ENCODE results near the gene SLC22A15. TPM values are rescaled to one million over a fixed set of nuclear protein-coding genes. Genes with fewer than 3 reads are reported as not detected.
"Not testable (repeated sequence)": the region's sequence is repeated elsewhere in the genome, so short reads cannot be mapped to it uniquely, and the experiment has no call there.

Gene SLC22A15
- total and polyA plus RNA-seq, 7 donors = 0.09 to 1.0 (median 0.39) TPM

DNA sequence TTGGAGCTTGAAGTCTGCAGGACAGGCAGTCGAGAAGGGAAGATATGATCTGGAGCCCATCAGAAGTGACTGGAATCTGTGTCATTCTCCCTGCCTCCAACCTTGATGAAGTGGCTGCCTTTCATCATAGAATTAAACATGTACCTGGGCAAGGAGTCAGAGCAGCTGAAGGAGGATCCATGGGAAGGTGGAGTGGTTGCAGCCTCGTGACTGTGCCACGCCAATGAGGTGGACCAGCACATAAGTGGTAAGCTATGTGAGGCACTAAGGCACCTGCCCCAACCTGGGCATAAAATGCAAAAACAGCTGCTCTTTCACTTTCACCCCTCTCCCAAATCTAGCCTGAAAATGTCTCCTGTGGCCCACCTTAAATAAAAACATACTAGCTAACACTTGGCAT is 7.3 kb downstream of the SLC22A15 start:
- Histone ChIP-seq H3K27me3 (ENCODE audit: insufficient read depth in 3 of 3, low read length in 2 of 3) (peaks cover 0 to 3% (median 2%) of the 10 kb centered on the region in 3 donors), H3K27ac (no peak overlapping the region), H3K4me1 (no peaks in the 10 kb centered on the region), H3K9me3 (no peaks in the 10 kb centered on the region), H3K4me3 (no peak overlapping the region), H3K36me3 (ENCODE audit: insufficient read depth in 1 of 2, low read depth in 1 of 2) (no peaks in the 10 kb centered on the region)
- ATAC-seq (no peak), DNase-seq (no peak)
- no peak for TF ChIP-seq CTCF (IDR thresholded peaks at IDR 0.05)
- intact Hi-C loops (cut with DNase I) = loop anchor here in 1 of 2 donors (5.0 kb wide), 1 partner anchor 176 kb away; no protein-coding TSS in a partner anchor
- WGBS, 3 donors = 77 to 90% (median 81%) methylated on average over 3 of the region's 3 CpGs

DNA sequence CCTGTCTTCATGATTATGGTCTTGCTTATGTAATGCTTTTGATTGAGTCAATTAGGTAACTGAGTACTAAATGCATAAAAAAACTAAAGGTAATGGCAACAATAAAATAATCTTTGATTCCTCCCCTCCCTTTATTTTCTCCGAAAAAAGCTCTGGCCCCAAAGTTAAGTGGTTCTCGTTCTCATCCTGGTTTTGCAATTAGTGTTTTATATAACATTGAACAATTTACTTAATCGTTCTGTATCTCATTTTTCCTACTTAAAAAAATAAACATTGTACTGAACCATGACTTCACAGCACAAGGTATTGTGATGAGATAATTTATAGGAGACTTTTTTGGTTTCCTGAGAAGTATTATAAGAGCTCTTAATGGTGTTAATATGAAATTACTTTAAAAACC is 11.3 kb downstream of the SLC22A15 start:
- no peak for ATAC-seq
- H3K4me3 ChIP-seq = no peak overlapping the region
- no peak for TF ChIP-seq CTCF (IDR thresholded peaks at IDR 0.05)
- WGBS, 3 donors = 83 to 86% (median 85%) methylated on average over 3 of the region's 3 CpGs
- intact Hi-C loops (cut with DNase I) = no loop called here
- H3K9me3 ChIP-seq = no peaks in the 10 kb centered on the region
- DNase-seq = no peak
- no peaks in the 10 kb centered on the region for H3K36me3 ChIP-seq (ENCODE audit: insufficient read depth in 1 of 2, low read depth in 1 of 2)
- no peaks in the 10 kb centered on the region for H3K4me1 ChIP-seq
- H3K27me3 ChIP-seq (ENCODE audit: insufficient read depth in 3 of 3, low read length in 2 of 3) = peaks cover 0 to 3% (median 0%) of the 10 kb centered on the region in 3 donors
- H3K27ac ChIP-seq = no peak overlapping the region

GRCh38 chr1:115988953-115989352 is 12.6 kb downstream of the SLC22A15 start:
- Histone ChIP-seq H3K27ac (no peak overlapping the region), H3K27me3 (ENCODE audit: insufficient read depth in 3 of 3, low read length in 2 of 3) (peaks cover 0 to 3% (median 0%) of the 10 kb centered on the region in 3 donors), H3K9me3 (no peaks in the 10 kb centered on the region), H3K4me3 (no peak overlapping the region), H3K4me1 (no peaks in the 10 kb centered on the region), H3K36me3 (ENCODE audit: insufficient read depth in 1 of 2, low read depth in 1 of 2) (no peaks in the 10 kb centered on the region)
- TF ChIP-seq CTCF (IDR thresholded peaks at IDR 0.05) = no peak
- no peak for DNase-seq
- intact Hi-C loops (cut with DNase I) = no loop called here
- no peak for ATAC-seq
- 74 to 83% (median 76%) methylated on average over 1 of the region's 1 CpG for WGBS, 3 donors

DNA sequence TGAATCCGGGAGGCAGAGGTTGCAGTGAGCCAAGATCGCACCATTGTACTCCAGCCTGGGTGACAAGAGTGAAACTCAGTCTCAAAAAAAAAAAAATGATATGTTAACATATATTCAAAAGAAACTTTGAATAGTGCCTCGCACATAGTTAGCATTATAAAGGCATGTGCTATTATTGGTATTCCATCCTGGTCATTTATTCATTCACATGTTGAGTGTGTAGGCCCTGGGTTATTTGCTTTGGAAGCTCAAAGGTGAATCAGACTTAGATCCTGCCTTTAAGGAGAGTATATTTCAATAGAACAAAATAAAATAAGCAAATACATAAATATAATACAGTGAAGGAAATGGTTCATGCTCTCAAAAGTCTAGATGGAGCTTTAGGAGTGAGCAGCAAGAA is 13.4 kb downstream of the SLC22A15 start:
- no peak overlapping the region for H3K4me3 ChIP-seq
- no peaks in the 10 kb centered on the region for H3K36me3 ChIP-seq (ENCODE audit: insufficient read depth in 1 of 2, low read depth in 1 of 2)
- no peaks in the 10 kb centered on the region for H3K9me3 ChIP-seq
- TF ChIP-seq CTCF (IDR thresholded peaks at IDR 0.05) = no peak
- no peak overlapping the region for H3K27ac ChIP-seq
- no peaks in the 10 kb centered on the region for H3K4me1 ChIP-seq
- DNase-seq = no peak
- no peak for ATAC-seq
- intact Hi-C loops (cut with DNase I) = no loop called here
- WGBS, 3 donors = 89 to 96% (median 93%) methylated on average over 3 of the region's 3 CpGs
- peaks cover 0 to 3% (median 0%) of the 10 kb centered on the region in 3 donors for H3K27me3 ChIP-seq (ENCODE audit: insufficient read depth in 3 of 3, low read length in 2 of 3)

- DNase-seq (no peak), ATAC-seq (no peak)
- Histone ChIP-seq H3K4me1 (no peaks in the 10 kb centered on the region), H3K27ac (no peak overlapping the region), H3K9me3 (peaks cover 3% of the 10 kb centered on the region), H3K4me3 (no peak overlapping the region), H3K27me3 (ENCODE audit: insufficient read depth in 3 of 3, low read length in 2 of 3) (no peaks in the 10 kb centered on the region), H3K36me3 (ENCODE audit: insufficient read depth in 1 of 2, low read depth in 1 of 2) (no peaks in the 10 kb centered on the region)
- TF ChIP-seq CTCF (IDR thresholded peaks at IDR 0.05) = no peak
- WGBS, 3 donors = 76 to 81% (median 79%) methylated on average over 8 of the region's 8 CpGs
- intact Hi-C loops (cut with DNase I) = no loop called here
These were observed 15.6 kb downstream of the SLC22A15 start for GRCh38 chr1:115991909-115992308.

GRCh38 chr1:115997921-115998320 is 21.6 kb downstream of the SLC22A15 start:
- DNase-seq; ATAC-seq; H3K27ac ChIP-seq; H3K27me3 ChIP-seq (ENCODE audit: insufficient read depth in 3 of 3, low read length in 2 of 3); intact Hi-C loops (cut with DNase I); H3K36me3 ChIP-seq (ENCODE audit: insufficient read depth in 1 of 2, low read depth in 1 of 2); H3K4me3 ChIP-seq; H3K4me1 ChIP-seq: not testable (repeated sequence)
- WGBS, 3 donors = 87 to 92% (median 90%) methylated on average over 1 of the region's 1 CpG
- H3K9me3 ChIP-seq = peaks cover 30% of the 10 kb centered on the region
